Astrocyte of the spinal cord (primary cell): Measurements from ENCODE around the gene C14orf119.
A peak's percentile ranks its signal among the peaks of the same experiment; 100 is the strongest.

Experiments
- DNase-seq: peaks from one replicate; pipeline ENCODE4 v3.0.0; 2011; ENCODE audit warnings: low read depth, low spot score
- H3K4me3 ChIP-seq: 2 replicates; pipeline ENCODE4 v1.5.1; 2011; ENCODE audit warnings: low read depth, mild to moderate bottlenecking, low read length, moderate library complexity
- in situ Hi-C: cut with HindIII; loops from 2 replicates; pipeline ENCODE4 v1.10.0; 2017; ENCODE audit warnings: low sequenced_read_pairs
- TF ChIP-seq, protein P1 (sequence below): IDR thresholded peaks from 2 replicates; pipeline ENCODE4 v1.5.1; 2012; ENCODE audit warnings: low read depth, mild to moderate bottlenecking, low read length, inconsistent platforms

Gene C14orf119

DNA sequence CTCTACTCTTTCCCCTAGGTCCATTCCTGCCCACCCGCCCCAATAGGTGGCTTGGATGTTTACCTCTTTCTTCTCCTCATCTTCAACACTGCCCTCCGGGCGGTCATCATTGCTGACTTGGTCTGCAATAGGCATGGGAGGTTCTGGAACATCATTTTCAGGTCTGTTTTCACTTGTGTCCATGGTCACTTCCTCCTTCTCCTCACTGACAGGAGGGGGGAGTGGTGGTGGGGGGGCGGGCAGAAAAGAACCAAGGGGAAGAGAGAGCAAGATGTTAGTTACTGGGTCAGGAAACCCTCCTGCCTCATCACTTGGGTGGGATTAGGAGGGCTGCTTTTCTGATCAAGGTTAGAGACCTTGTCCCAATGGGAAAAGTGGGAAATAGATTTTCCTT, 25.9 kb upstream of the C14orf119 start:
- no peak for DNase-seq
- H3K4me3 ChIP-seq, result no peak overlapping the region
- in situ Hi-C loops, result no loop called here
- TF ChIP-seq, protein P1, sequence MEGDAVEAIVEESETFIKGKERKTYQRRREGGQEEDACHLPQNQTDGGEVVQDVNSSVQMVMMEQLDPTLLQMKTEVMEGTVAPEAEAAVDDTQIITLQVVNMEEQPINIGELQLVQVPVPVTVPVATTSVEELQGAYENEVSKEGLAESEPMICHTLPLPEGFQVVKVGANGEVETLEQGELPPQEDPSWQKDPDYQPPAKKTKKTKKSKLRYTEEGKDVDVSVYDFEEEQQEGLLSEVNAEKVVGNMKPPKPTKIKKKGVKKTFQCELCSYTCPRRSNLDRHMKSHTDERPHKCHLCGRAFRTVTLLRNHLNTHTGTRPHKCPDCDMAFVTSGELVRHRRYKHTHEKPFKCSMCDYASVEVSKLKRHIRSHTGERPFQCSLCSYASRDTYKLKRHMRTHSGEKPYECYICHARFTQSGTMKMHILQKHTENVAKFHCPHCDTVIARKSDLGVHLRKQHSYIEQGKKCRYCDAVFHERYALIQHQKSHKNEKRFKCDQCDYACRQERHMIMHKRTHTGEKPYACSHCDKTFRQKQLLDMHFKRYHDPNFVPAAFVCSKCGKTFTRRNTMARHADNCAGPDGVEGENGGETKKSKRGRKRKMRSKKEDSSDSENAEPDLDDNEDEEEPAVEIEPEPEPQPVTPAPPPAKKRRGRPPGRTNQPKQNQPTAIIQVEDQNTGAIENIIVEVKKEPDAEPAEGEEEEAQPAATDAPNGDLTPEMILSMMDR, result no peak

DNA sequence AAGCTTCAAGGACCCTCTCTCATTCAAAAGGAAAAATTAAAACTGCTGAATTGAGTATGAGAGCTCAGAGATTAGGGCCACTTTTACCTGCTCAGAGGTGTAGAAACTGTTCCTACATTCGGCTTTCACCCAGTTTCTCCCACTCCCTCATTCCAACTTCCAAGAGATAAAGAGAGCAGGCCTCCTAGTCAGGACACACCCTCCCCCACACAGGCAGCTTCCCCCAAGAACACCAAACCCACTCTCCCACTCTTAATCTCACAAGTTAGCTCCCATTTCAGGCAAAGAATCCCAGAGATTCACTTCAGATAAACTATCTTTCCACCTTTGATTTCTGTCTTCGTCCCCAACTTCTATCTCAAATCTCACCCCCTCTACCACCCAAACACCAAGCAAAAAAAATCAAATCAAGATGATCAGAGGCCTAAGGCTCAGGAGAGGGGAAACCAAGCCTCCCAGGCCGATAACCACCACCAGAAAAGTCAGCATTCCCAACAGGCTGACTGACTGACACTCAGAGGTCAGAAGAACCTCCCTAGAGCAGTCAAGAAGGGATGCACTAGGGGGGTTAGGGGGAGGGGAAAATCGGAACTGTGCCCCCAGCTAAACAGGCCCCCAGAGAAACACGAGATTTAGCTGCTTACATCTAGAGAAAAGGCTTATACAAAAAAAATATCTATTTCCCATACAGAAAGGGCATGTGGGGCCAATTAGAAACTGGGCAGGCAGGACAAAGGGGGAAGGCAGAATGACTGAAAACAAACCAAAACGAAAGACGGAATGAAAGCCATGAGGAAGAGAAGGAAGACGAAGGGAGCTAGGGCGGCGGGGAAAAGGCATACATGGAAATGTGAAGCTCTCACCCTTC, 24.8 kb upstream of the C14orf119 start:
- no peak for DNase-seq
- H3K4me3 ChIP-seq, result peak overlapping the region; percentile 95
- TF ChIP-seq, protein P1, result no peak
- in situ Hi-C loops, result no loop called here

DNA sequence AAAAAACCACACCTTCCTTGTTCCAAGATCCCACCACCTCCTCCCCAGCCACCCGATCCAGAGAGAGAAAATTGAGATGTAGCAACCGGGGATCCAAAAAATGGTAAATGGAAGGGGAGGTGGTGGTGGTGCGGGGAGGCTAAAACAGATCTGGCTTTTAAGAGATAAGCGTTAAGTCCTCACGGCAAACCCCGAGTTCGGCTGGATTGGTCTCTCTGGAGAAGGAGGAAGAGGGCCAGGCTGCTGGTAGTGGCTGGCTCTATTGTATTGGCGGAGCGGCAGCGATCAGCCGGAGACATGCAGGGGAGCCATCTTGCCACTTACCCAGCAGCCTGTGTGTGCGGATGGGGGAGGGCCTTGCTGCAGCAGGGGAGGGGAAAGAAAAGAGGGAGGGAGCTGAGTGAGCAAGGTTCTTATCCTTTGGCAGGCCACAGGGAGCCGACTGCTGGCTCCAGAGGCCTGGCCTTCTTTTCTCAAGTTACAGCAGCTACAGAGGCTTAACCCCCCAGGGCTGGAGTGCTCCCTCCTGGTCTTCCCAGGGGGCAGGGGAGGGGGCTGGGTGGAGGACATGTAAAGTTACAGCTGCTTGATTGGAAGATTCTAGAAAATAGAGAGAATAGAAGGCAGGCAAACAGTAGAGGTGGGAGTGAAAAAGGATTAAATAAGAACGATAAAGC, 23.9 kb upstream of the C14orf119 start:
- TF ChIP-seq, protein P1, result no peak
- H3K4me3 ChIP-seq, result peak overlapping the region; percentile 95
- in situ Hi-C loops, result no loop called here
- peak; percentile 95 for DNase-seq

DNA sequence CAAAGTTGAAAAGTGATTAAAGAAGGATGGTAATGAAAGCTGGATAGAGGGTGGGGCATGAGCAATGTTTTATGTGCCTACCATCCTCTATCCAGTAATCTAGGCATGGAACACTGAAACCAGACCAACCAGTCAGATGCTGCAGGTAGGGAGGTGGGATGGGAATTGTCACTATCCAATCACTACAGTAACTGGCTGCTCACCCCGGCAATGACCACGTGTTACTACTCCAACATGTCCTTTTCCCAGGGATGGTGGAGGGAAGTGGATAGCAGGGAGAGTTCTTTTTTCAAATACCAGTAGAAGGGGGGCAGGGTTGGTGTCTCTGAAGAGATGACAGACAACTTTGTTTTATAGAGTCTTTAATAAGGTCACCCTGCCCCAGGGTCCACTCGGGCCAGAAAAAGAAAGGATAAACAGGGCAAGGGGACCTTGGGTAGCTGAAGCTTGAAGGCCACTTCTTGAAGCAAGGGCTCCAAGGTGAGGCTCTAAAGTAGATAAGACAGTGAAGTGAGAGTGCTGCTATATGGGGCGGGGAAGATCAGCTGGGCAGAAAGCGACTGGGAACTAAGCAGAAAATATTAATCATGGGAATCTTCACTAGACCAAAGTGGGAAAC, 23.3 kb upstream of the C14orf119 start:
- DNase-seq, result no peak
- TF ChIP-seq, protein P1, result no peak
- in situ Hi-C loops, result no loop called here
- no peak overlapping the region for H3K4me3 ChIP-seq

DNA sequence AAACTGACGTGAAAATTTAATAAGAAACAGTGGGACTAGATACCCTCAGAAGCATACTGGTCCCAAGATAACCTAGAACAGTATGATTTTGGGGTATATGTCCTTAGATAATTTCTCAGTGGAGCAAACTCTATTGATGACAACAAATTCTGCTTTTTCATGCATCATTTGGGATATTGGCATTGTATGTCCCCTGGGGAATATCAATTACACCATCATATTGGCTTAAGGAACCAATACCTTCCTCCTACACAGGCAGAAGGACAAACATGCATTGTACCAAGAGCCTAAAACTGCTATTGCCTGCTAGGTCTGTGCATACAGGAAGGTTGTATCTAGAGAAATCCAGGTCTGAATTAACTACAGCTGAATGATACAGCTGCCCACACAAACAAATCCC, 20.4 kb upstream of the C14orf119 start:
- H3K4me3 ChIP-seq, result no peak overlapping the region
- DNase-seq, result no peak
- in situ Hi-C loops, result no loop called here
- TF ChIP-seq, protein P1, result no peak

DNA sequence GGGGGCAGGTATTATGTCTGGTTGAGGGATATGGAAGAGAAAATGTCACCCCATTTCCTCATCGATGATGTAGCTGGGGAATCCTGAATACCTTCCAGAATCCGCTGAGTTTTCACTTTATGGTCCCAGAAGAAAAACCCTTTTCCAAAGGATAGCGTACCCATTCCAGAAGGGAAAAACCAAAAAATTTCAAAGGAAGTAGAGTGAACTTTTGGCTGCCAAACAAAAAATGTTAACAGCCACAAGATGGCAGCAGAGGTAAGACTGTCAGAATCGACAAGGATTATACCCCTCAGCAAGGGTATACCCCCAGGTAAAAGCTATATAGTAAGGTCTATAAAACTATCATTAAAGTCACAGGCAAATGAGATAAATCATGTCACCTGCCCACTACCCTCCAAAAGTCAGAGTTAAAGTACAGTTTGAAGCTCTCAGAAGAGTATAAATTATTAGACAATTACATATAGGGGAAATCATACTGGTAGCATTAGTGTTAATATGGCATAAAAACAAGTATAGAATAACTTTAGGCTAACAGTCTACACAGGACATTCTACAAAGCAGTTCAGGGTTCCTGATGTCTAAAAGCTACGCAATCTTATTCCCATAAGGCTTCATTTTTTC, 18.4 kb upstream of the C14orf119 start:
- DNase-seq, result peak; percentile 41
- TF ChIP-seq, protein P1, result peak; percentile 67
- H3K4me3 ChIP-seq, result no peak overlapping the region
- in situ Hi-C loops, result no loop called here
